Loucy (cell line): ENCODE results near the gene PRKCQ.
A peak's percentile ranks its signal among the peaks of the same experiment; 100 is the strongest.

Source experiments
- H2AFZ ChIP-seq: fragments of 200-600 bp; sonication (generic); 2 replicates; pipeline ENCODE4 v1.6.0; 2016; ENCODE audit warnings: antibody characterized with exemption, mild to moderate bottlenecking, low read length, moderate library complexity
- H3F3A ChIP-seq: fragments of 200-600 bp; 2 replicates; pipeline ENCODE4 v1.6.0; 2016; ENCODE audit warnings: antibody characterized with exemption, low read depth, mild to moderate bottlenecking
- H3K27me3 ChIP-seq: fragments of 200-600 bp; sonication (generic); 2 replicates; pipeline ENCODE4 v1.6.1; 2014; ENCODE audit warnings: low read length, mild to moderate bottlenecking; ENCODE audit not compliant: insufficient read depth, poor library complexity, severe bottlenecking
- H3K36me3 ChIP-seq: fragments of 200-600 bp; sonication (generic); 2 replicates; pipeline ENCODE4 v1.6.1; 2016; ENCODE audit warnings: low read length; ENCODE audit not compliant: insufficient read depth
- H3K4me1 ChIP-seq: fragments of 200-600 bp; sonication (generic); 2 replicates; pipeline ENCODE4 v1.5.1; 2014; ENCODE audit warnings: low read length, mild to moderate bottlenecking; ENCODE audit not compliant: insufficient read depth, poor library complexity, severe bottlenecking
- H3K4me2 ChIP-seq: fragments of 200-600 bp; sonication (generic); 2 replicates; pipeline ENCODE4 v1.6.0; 2014; ENCODE audit warnings: antibody characterized with exemption, low read length, low read depth, mild to moderate bottlenecking; ENCODE audit not compliant: poor library complexity, severe bottlenecking
- H3K4me3 ChIP-seq: fragments of 200-600 bp; sonication (generic); 2 replicates; pipeline ENCODE4 v1.5.1; 2014; ENCODE audit warnings: low read length, mild to moderate bottlenecking, mixed read lengths; ENCODE audit not compliant: poor library complexity, severe bottlenecking
- H3K79me2 ChIP-seq: fragments of 200-600 bp; sonication (generic); 2 replicates; pipeline ENCODE4 v1.6.1; 2014; ENCODE audit warnings: low read length; ENCODE audit not compliant: insufficient read depth
- H3K9ac ChIP-seq: fragments of 200-600 bp; sonication (generic); 2 replicates; pipeline ENCODE4 v1.6.0; 2014; ENCODE audit warnings: mild to moderate bottlenecking, low read depth, low read length, moderate library complexity; ENCODE audit not compliant: poor library complexity, severe bottlenecking
- H3K9me2 ChIP-seq: fragments of 200-600 bp; sonication (generic); replicated peaks from 2 replicates; pipeline ENCODE4 v1.6.1; 2016; ENCODE audit warnings: low read depth, low read length, mixed read lengths
- H3K9me3 ChIP-seq: fragments of 200-600 bp; sonication (generic); 2 replicates; pipeline ENCODE4 v1.6.1; 2014; ENCODE audit warnings: mild to moderate bottlenecking, antibody characterized with exemption, low read length, low read depth; ENCODE audit not compliant: insufficient read depth
- H4K20me1 ChIP-seq: fragments of 200-600 bp; sonication (generic); 2 replicates; pipeline ENCODE4 v1.6.0; 2014; ENCODE audit warnings: antibody characterized with exemption, low read length, mild to moderate bottlenecking; ENCODE audit not compliant: insufficient read depth, poor library complexity, severe bottlenecking
- EZH2phosphoT487 ChIP-seq: fragments of 200-600 bp; IDR thresholded peaks from 2 replicates; pipeline ENCODE4 v1.6.1; 2018; ENCODE audit warnings: antibody characterized with exemption, mild to moderate bottlenecking, moderate library complexity, borderline replicate concordance
- TF ChIP-seq, protein P1 (sequence below): fragments of 200-600 bp; sonication (generic); conservative IDR thresholded peaks from 2 replicates; pipeline ENCODE4 v1.5.1; 2014; ENCODE audit warnings: mild to moderate bottlenecking, antibody characterized with exemption, low read length

The PRKCQ gene

DNA sequence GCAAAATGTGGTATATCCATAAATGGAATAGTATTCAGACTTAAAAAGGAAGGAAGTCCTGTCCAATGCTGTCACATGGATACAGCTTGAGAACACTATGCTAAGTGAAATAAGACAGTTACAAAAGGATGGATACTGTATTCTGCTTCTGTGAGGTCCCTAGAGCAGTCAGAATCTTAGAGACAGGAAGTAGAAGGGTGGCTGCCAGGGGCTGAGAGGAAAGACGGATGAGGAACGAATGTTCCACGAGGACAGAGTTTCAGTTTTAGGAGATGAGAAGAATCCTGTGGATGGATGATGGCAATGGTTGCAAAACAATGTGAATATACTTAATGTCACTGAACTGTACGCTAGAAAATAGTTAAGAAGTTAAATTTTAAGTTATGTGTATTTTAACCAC, 3.8 kb downstream of the PRKCQ start:
- H3K9ac ChIP-seq, result peak overlapping the region; percentile 98
- no peaks in the 10 kb centered on the region for H3K36me3 ChIP-seq
- H3K27me3 ChIP-seq, result no peaks in the 10 kb centered on the region
- peaks cover 19% of the 10 kb centered on the region for H4K20me1 ChIP-seq
- peak overlapping the region; percentile 85 for H3K4me3 ChIP-seq
- H3F3A ChIP-seq, result no peaks in the 10 kb centered on the region
- no peak overlapping the region for H2AFZ ChIP-seq
- no peaks in the 10 kb centered on the region for H3K9me2 ChIP-seq
- TF ChIP-seq, protein P1, sequence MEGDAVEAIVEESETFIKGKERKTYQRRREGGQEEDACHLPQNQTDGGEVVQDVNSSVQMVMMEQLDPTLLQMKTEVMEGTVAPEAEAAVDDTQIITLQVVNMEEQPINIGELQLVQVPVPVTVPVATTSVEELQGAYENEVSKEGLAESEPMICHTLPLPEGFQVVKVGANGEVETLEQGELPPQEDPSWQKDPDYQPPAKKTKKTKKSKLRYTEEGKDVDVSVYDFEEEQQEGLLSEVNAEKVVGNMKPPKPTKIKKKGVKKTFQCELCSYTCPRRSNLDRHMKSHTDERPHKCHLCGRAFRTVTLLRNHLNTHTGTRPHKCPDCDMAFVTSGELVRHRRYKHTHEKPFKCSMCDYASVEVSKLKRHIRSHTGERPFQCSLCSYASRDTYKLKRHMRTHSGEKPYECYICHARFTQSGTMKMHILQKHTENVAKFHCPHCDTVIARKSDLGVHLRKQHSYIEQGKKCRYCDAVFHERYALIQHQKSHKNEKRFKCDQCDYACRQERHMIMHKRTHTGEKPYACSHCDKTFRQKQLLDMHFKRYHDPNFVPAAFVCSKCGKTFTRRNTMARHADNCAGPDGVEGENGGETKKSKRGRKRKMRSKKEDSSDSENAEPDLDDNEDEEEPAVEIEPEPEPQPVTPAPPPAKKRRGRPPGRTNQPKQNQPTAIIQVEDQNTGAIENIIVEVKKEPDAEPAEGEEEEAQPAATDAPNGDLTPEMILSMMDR, result no peak
- TF ChIP-seq EZH2phosphoT487, result no peak
- H3K4me2 ChIP-seq, result peak overlapping the region; percentile 93
- H3K4me1 ChIP-seq, result peaks cover 53% of the 10 kb centered on the region
- H3K9me3 ChIP-seq, result no peaks in the 10 kb centered on the region
- H3K79me2 ChIP-seq, result peaks cover 98% of the 10 kb centered on the region

DNA sequence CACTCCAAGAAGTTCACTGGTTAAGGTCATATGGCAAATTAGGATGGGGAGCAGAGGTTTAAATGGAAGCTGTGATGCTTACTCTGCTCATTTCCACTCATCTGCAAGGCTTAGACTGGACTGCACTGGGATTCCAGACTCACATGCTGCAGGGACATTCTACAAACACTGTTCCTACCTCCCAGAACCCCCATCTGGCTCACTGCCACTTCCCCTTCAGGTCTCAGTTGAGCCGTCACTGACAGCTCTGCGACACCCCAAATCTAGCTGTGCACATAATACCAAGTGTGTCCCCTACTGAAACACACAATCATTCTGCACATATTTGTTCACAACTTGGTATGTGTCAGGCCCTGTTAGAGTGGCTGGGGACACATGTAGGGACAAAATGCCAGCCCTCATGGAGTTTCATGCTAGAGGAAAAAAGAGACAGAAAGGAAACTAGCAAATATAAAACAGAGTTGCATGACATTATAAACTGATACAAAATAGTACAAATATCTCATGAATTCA, 5.4 kb downstream of the PRKCQ start:
- 0 out of 2 replicates have a peak, but pooled peaks cover 4% of the 10 kb centered on the region for H3K36me3 ChIP-seq
- peaks cover 66% of the 10 kb centered on the region for H3K4me1 ChIP-seq
- no peaks in the 10 kb centered on the region for H3K9me2 ChIP-seq
- H3K4me2 ChIP-seq, result peak overlapping the region; percentile 93
- no peaks in the 10 kb centered on the region for H3K27me3 ChIP-seq
- H3K79me2 ChIP-seq, result peaks cover 100% of the 10 kb centered on the region
- no peaks in the 10 kb centered on the region for H3K9me3 ChIP-seq
- H4K20me1 ChIP-seq, result peaks cover 24% of the 10 kb centered on the region
- peak overlapping the region; percentile 98 for H3K9ac ChIP-seq
- TF ChIP-seq EZH2phosphoT487, result no peak
- TF ChIP-seq, protein P1, result no peak
- H3F3A ChIP-seq, result no peaks in the 10 kb centered on the region
- no peak overlapping the region for H2AFZ ChIP-seq
- H3K4me3 ChIP-seq, result peak overlapping the region; percentile 85

DNA sequence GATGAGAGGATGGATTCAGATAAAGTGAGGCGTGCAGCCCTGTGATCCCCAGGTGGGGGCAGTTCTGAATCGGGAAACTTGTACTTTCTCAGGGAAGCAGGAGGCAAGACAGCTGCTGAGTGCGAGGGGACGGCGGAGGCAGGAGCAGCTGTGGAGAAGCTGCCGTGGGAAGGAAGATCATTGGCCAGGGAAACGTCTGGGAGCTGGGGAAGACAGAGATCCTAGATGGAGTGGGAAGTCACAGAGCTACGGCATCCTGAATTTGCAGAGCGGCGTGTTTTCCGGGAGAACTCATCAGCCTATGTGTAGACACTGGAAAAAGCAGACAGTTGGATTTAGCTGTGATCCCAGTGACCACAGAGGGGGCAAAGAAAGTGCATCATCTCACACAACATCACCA, 9.2 kb downstream of the PRKCQ start:
- peak overlapping the region; percentile 18 for H3K4me2 ChIP-seq
- H3K9ac ChIP-seq, result no peak overlapping the region
- peaks cover 98% of the 10 kb centered on the region for H3K79me2 ChIP-seq
- peaks cover 38% of the 10 kb centered on the region for H4K20me1 ChIP-seq
- H3K27me3 ChIP-seq, result no peaks in the 10 kb centered on the region
- H3K4me3 ChIP-seq, result no peak overlapping the region
- TF ChIP-seq EZH2phosphoT487, result no peak
- TF ChIP-seq, protein P1, result no peak
- H3K9me3 ChIP-seq, result no peaks in the 10 kb centered on the region
- H3K36me3 ChIP-seq, result 0 out of 2 replicates have a peak, but pooled peaks cover 4% of the 10 kb centered on the region
- no peak overlapping the region for H2AFZ ChIP-seq
- H3K4me1 ChIP-seq, result peaks cover 69% of the 10 kb centered on the region
- H3K9me2 ChIP-seq, result no peaks in the 10 kb centered on the region
- H3F3A ChIP-seq, result no peaks in the 10 kb centered on the region
